Measurements from ENCODE around the gene FNIP2. TPM values are rescaled to one million over a fixed set of nuclear protein-coding genes. Genes with fewer than 3 reads are reported as not detected.

FNIP2 gene
- total RNA-seq (ENCODE audit: low replicate concordance): 31.0 and 36.5 TPM in 2 replicates
- long read RNA-seq, partial matches to known transcripts: 5 of 8 reads
- long read RNA-seq, other reads (novel, unspliced or antisense): 3 of 8 reads

- peaks cover 12% of the 10 kb centered on the region for H3K4me1 Mint-ChIP-seq (ENCODE audit: unreplicated experiment)
- peak; percentile 82 for DNase-seq (ENCODE audit: extremely low spot score, unreplicated experiment)
- no peaks in the 10 kb centered on the region for H3K9me3 Mint-ChIP-seq
- TF ChIP-seq CTCF (conservative IDR thresholded peaks at IDR 0.05): no peak
- no peaks in the 10 kb centered on the region for H3K27me3 Mint-ChIP-seq
- peak within 1 kb of the TSS; percentile 94 for H3K27ac Mint-ChIP-seq
- H3K4me3 Mint-ChIP-seq: peak within 1 kb of the TSS; percentile 99
- no peaks in the 10 kb centered on the region for H3K36me3 Mint-ChIP-seq
These were observed at the start of gene FNIP2 for GRCh38 chr4:158768555-158769174. Gene FNIP2 (plus strand): TSS chr4:158769026. CDS start chr4:158769213, 187 bp downstream.

GRCh38 chr4:158721680-158722079 is 47.1 kb upstream of the FNIP2 start:
- H3K4me3 Mint-ChIP-seq: peak overlapping the region; percentile 98
- H3K27me3 Mint-ChIP-seq: peaks cover 6% of the 10 kb centered on the region
- DNase-seq (ENCODE audit: extremely low spot score, unreplicated experiment): no peak
- no peak for TF ChIP-seq CTCF (conservative IDR thresholded peaks at IDR 0.05)
- peaks cover 32% of the 10 kb centered on the region for H3K36me3 Mint-ChIP-seq
- peaks cover 18% of the 10 kb centered on the region for H3K4me1 Mint-ChIP-seq (ENCODE audit: unreplicated experiment)
- peak overlapping the region; percentile 98 for H3K27ac Mint-ChIP-seq
- no peaks in the 10 kb centered on the region for H3K9me3 Mint-ChIP-seq

- peak overlapping the region; percentile 98 for H3K27ac Mint-ChIP-seq
- no peak for DNase-seq (ENCODE audit: extremely low spot score, unreplicated experiment)
- peaks cover 32% of the 10 kb centered on the region for H3K36me3 Mint-ChIP-seq
- peak overlapping the region; percentile 98 for H3K4me3 Mint-ChIP-seq
- peaks cover 10% of the 10 kb centered on the region for H3K27me3 Mint-ChIP-seq
- TF ChIP-seq CTCF (conservative IDR thresholded peaks at IDR 0.05): no peak
- H3K4me1 Mint-ChIP-seq (ENCODE audit: unreplicated experiment): peaks cover 18% of the 10 kb centered on the region
- no peaks in the 10 kb centered on the region for H3K9me3 Mint-ChIP-seq
These were observed 46.4 kb upstream of the FNIP2 start for GRCh38 chr4:158722291-158722916.

GRCh38 chr4:158722917-158723793 is 45.7 kb upstream of the FNIP2 start, which contains the start of gene PPID:
Gene PPID (minus strand): TSS chr4:158723396. CDS start chr4:158723288, 108 bp downstream.
- H3K9me3 Mint-ChIP-seq: no peaks in the 10 kb centered on the region
- peak within 1 kb of the TSS; percentile 98 for H3K27ac Mint-ChIP-seq
- H3K4me1 Mint-ChIP-seq (ENCODE audit: unreplicated experiment): peaks cover 18% of the 10 kb centered on the region
- peak; percentile 81 for DNase-seq (ENCODE audit: extremely low spot score, unreplicated experiment)
- TF ChIP-seq CTCF (conservative IDR thresholded peaks at IDR 0.05): no peak
- peaks cover 24% of the 10 kb centered on the region for H3K36me3 Mint-ChIP-seq
- H3K27me3 Mint-ChIP-seq: peaks cover 14% of the 10 kb centered on the region
- peak within 1 kb of the TSS; percentile 98 for H3K4me3 Mint-ChIP-seq

GRCh38 chr4:158724637-158725036 is 44.2 kb upstream of the FNIP2 start:
- H3K27ac Mint-ChIP-seq: no peak overlapping the region
- TF ChIP-seq CTCF (conservative IDR thresholded peaks at IDR 0.05): no peak
- no peak for DNase-seq (ENCODE audit: extremely low spot score, unreplicated experiment)
- H3K4me1 Mint-ChIP-seq (ENCODE audit: unreplicated experiment): peaks cover 18% of the 10 kb centered on the region
- H3K9me3 Mint-ChIP-seq: no peaks in the 10 kb centered on the region
- H3K27me3 Mint-ChIP-seq: peaks cover 27% of the 10 kb centered on the region
- peak overlapping the region; percentile 42 for H3K4me3 Mint-ChIP-seq
- H3K36me3 Mint-ChIP-seq: peaks cover 13% of the 10 kb centered on the region

Measured in type B pancreatic cell (in vitro differentiated cells).